Neutrophil (primary cell): Measurements from ENCODE around the gene KRT36.

Experiments used
- H3K27ac ChIP-seq: fragments of 200-600 bp; sonication (generic); 2 replicates; pipeline ENCODE4 v1.5.1; 2016; ENCODE audit warnings: mild to moderate bottlenecking, moderate library complexity
- H3K27me3 ChIP-seq: fragments of 200-600 bp; sonication (generic); 2 replicates; pipeline ENCODE4 v1.6.0; 2016; ENCODE audit warnings: mild to moderate bottlenecking
- H3K36me3 ChIP-seq: fragments of 200-600 bp; sonication (generic); 2 replicates; pipeline ENCODE4 v1.5.1; 2017
- H3K4me1 ChIP-seq, 2 experiments: fragments of 200-600 bp in 1 of 2; sonication (generic) in 1 of 2; 1 replicate in 1 of 2; 2 replicates in 1 of 2; pipeline versions ENCODE4 v1.5.1 to v1.6.1; 2013 to 2016; ENCODE audit warnings: low read depth in 1 of 2, low read length in 1 of 2, mild to moderate bottlenecking in 1 of 2, moderate library complexity in 1 of 2; ENCODE audit not compliant: control insufficient read depth in 1 of 2, insufficient read depth in 1 of 2
- H3K4me3 ChIP-seq, 2 experiments: fragments of 200-600 bp in 1 of 2; sonication (generic) in 1 of 2; 1 replicate in 1 of 2; 2 replicates in 1 of 2; pipeline ENCODE4 v1.5.1; 2013 to 2016; ENCODE audit warnings: low read depth in 1 of 2, low read length in 1 of 2, mild to moderate bottlenecking in 1 of 2, moderate library complexity in 1 of 2
- H3K9me3 ChIP-seq: fragments of 200-600 bp; sonication (generic); 2 replicates; pipeline ENCODE4 v1.5.1; 2016
- CTCF ChIP-seq: fragments of 200-600 bp; sonication (generic); IDR thresholded peaks from 2 replicates; pipeline ENCODE4 v1.5.1; 2016; ENCODE audit warnings: antibody characterized with exemption

The KRT36 gene

GRCh38 chr17:41504246-41504977, 14.7 kb upstream of the KRT36 start:
- no peak for TF ChIP-seq CTCF
- Histone ChIP-seq H3K36me3 (no peaks in the 10 kb centered on the region), H3K9me3 (no peaks in the 10 kb centered on the region), H3K4me1 (peaks cover 24 to 27% of the 10 kb centered on the region in 2 experiments), H3K4me3 (no peak overlapping the region), H3K27ac (peak overlapping the region; percentile 8), H3K27me3 (no peaks in the 10 kb centered on the region)

GRCh38 chr17:41503202-41503601, 13.5 kb upstream of the KRT36 start:
- peaks cover 37 to 40% of the 10 kb centered on the region in 2 experiments for H3K4me1 ChIP-seq
- H3K9me3 ChIP-seq, result no peaks in the 10 kb centered on the region
- no peaks in the 10 kb centered on the region for H3K27me3 ChIP-seq
- H3K36me3 ChIP-seq, result no peaks in the 10 kb centered on the region
- no peak overlapping the region for H3K27ac ChIP-seq
- no peak for TF ChIP-seq CTCF
- no peak overlapping the region for H3K4me3 ChIP-seq

GRCh38 chr17:41500131-41500911, 10.6 kb upstream of the KRT36 start:
- peaks cover 57 to 62% of the 10 kb centered on the region in 2 experiments for H3K4me1 ChIP-seq
- H3K4me3 ChIP-seq, result peak overlapping the region; percentile 48 to 55
- H3K9me3 ChIP-seq, result no peaks in the 10 kb centered on the region
- no peak for TF ChIP-seq CTCF
- peak overlapping the region; percentile 100 for H3K27ac ChIP-seq
- no peaks in the 10 kb centered on the region for H3K27me3 ChIP-seq
- no peaks in the 10 kb centered on the region for H3K36me3 ChIP-seq

GRCh38 chr17:41499714-41500113, 10.0 kb upstream of the KRT36 start:
- peaks cover 57 to 62% of the 10 kb centered on the region in 2 experiments for H3K4me1 ChIP-seq
- H3K4me3 ChIP-seq, result peak overlapping the region; percentile 48 to 55
- no peaks in the 10 kb centered on the region for H3K9me3 ChIP-seq
- no peaks in the 10 kb centered on the region for H3K36me3 ChIP-seq
- H3K27ac ChIP-seq, result peak overlapping the region; percentile 100
- TF ChIP-seq CTCF, result no peak
- no peaks in the 10 kb centered on the region for H3K27me3 ChIP-seq

GRCh38 chr17:41498276-41498675, 8.6 kb upstream of the KRT36 start:
- Histone ChIP-seq H3K4me3 (peak overlapping the region; percentile 55), H3K36me3 (no peaks in the 10 kb centered on the region), H3K27me3 (no peaks in the 10 kb centered on the region), H3K4me1 (peaks cover 57 to 62% of the 10 kb centered on the region in 2 experiments), H3K27ac (peak overlapping the region; percentile 100), H3K9me3 (no peaks in the 10 kb centered on the region)
- peak; percentile 28 for TF ChIP-seq CTCF
